ENCODE data around the gene CD69.

The CD69 gene

GRCh38 chr12:9781360-9781759 lies 20.7 kb upstream of the CD69 start:
- DNase-seq (ENCODE audit: low spot score), result no peak

DNA sequence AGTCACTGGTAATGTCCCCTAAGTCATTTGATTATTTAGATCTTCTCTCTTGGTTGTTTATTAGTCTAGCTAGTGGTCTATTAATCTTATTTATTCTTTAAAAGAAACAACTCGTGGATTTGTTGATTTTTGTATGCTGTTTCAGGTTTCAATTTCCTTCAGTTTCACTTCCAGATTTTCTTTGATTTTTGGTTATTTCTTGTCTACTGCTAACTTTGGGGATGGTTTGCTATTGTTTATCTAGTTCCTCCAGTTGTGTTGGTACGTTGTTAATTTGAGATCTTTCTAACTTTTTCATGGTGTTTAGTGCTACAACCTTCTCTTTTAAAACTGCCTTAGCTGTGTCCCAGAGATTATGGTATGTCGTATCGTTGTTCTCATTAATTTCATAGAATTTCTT lies 18.5 kb upstream of the CD69 start:
- no peak for DNase-seq (ENCODE audit: low spot score)

DNA sequence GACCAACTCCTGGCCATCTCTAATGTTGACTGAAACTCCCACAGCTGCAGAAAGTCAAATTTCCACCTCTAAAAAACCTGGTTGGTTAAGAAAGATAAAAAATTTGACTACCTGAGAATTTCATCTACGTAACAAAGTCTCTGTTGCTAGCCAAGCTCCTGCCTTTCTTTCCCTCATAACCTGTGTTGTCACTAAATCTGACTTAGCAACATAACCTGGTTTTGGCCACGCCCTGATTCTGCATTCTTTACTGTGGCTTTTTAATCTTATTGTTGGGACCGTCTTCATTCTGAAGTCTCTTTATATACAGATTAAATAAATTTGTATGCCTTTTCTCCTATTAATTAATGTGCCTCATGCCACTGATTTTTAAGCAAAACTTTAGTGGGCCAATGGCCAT lies 16.1 kb upstream of the CD69 start:
- no peak for DNase-seq (ENCODE audit: low spot score)

- no peak for DNase-seq (ENCODE audit: low spot score)
These were observed 12.6 kb upstream of the CD69 start for GRCh38 chr12:9773216-9773877.

DNA sequence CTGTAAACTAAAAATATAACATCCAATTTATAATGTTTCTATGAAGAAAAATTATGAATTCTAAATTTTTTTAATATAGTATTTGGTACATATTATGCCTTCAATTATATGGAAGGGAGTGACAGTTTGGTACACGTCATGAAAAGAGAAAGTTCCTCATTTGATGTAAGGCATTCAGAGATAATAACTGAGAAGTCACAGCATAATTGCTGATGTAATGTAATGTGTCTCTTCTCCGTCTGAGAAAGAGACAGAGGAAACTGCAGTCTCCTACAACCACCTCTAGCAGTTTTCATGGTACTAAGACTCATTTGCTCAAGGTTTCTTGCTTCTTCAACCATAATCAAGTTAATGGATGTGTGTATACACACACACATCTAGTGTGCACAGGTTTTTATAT lies 2.3 kb upstream of the CD69 start:
- no peak for DNase-seq (ENCODE audit: low spot score)

GRCh38 chr12:9762369-9762768 lies 1.7 kb upstream of the CD69 start:
- DNase-seq (ENCODE audit: low spot score), result no peak

GRCh38 chr12:9761419-9761781 lies 699 bp upstream of the CD69 start:
- no peak for DNase-seq (ENCODE audit: low spot score)

- no peak for DNase-seq (ENCODE audit: low spot score)
These were observed 581 bp downstream of the CD69 start for GRCh38 chr12:9760120-9760519.

DNA sequence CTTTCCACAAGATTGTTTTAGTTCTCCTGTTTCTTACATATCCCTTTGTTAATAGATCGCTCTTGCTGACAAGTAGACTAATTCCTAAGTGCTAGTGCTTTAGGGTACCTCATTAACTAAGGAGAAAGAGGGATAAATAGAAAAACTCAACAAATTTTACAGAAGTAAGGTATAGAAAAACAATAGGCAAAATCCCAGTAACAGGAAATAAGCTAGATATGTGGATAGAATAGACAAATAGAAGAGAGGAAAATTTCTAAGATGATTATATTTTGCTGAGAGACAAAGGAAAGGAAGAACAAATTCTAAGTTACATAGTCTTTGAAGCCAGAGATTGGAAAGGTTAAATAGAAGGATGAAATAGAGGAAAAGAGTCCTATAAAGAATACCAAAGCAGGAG lies 1.0 kb downstream of the CD69 start:
- no peak for DNase-seq (ENCODE audit: low spot score)

GRCh38 chr12:9758119-9758518 lies 2.6 kb downstream of the CD69 start:
- DNase-seq (ENCODE audit: low spot score), result no peak

DNA sequence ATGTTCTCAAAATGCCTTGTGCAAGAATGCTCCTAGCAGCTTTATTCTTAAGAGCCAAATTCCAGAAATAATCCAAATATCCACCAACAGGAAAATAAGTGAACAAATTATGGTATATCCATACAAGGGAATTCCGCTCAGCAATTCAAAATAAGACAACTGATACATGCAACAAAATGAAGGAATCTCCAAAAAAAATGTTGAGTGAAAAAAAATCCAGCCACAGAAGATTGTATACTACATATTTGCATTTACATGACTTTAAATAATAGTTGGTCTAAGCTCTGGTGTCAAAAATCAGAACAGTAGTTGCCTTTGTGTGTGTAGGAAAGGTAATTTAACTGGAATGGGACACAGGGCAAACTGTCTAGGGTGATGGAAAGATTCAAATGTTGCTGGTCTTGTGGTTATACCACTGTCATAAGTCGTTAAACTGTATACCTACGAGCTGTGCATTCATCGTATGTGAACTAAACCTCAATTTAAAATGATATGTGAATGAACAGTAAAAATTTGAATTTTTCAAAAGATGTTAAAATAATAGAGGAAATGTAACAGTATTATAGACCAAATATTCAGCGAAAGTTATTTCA lies 3.2 kb downstream of the CD69 start:
- DNase-seq (ENCODE audit: low spot score), result no peak

- DNase-seq (ENCODE audit: low spot score), result no peak
These were observed 4.0 kb downstream of the CD69 start for GRCh38 chr12:9756706-9757105.

DNA sequence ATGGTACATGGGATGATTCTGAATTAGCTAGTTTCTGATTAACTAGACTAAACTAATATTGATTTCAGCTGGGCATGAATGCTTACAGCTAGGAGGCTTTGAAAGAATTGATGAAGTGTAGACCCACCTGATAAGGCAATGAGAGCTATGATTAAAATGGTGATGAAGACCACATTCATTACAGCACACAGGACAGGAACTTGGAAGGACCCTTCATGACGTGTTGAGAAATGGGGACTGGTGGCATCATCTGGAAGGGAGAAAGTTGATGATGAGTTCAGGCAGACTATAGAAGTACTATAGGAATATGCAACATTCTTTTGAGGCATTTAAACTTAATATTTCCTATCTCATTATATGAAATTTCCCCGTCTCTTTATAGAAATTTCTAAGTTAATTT lies 4.5 kb downstream of the CD69 start:
- no peak for DNase-seq (ENCODE audit: low spot score)

DNA sequence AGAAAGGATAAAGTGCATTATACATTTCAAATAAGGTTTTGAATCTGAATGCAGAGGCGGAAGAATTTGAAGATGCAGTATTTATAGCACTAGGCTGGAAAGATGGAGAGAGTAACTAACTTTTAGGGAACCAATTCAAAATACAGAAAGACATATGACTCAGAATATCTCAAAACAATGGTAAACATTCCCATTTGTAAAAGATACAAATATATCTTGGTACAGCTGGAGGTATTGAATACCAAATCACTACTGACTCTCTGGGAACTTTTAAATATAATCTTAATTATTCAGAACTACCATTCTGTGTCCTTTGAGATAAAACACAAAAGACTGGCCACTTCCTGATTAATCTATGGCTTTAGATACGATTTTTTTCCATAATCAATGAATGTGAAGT lies 5.1 kb downstream of the CD69 start:
- no peak for DNase-seq (ENCODE audit: low spot score)

DNA sequence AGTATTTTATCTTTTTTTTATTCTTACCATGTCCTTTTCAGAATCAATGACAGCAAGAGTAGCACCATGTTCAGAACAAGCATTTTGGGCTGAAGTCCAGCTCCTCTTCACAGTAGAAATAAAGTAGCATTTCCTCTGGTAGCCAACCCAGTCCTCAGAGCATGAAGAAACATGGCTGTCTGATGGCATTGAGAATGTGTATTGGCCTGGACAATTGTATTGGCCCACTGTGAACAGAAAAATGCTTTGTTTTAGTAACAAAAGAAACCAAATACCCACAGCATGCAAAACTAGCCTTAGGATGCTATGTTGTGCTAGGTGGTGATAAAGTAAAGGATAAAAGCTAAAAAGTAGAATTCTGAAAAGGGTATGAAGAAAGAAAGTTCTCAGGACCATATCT lies 5.7 kb downstream of the CD69 start:
- no peak for DNase-seq (ENCODE audit: low spot score)

GRCh38 chr12:9754099-9754927 lies 6.4 kb downstream of the CD69 start:
- DNase-seq (ENCODE audit: low spot score), result no peak

DNA sequence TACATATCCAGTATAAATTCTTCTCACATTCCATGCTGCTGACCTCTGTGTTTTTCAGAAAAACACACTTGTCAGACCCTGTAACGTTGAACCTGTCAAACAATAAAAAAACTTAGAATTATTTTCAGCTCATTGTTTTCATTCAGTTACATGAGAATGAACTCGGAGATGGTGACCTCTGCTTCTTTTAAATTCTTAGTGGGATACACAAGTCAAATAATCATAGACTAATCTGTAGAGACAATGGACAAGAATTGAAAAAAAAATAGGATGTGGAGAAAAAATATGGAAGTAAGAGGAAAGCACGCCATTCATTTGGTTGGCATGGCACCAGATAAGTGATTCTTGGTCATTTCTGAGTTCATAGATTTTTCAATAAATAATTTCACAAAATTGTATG lies 7.2 kb downstream of the CD69 start:
- no peak for DNase-seq (ENCODE audit: low spot score)

DNA sequence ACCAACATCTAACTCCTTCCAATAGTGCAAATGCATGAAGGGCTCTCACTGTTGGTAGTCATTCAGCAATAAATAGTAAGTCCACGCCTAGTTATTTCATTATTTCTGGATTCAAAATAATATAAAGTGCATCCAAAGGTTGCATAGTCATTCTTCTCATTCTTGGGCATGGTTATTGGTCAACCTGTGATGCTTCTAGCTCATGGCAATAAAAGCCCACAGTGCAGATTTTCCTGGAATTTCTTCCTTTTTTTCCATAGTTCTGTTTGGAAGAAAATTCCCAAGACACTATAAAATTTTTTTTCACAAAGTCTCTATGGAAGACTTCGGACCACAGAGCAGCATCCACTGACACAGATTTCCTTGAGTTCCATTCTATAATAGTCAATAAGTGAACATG lies 7.6 kb downstream of the CD69 start:
- no peak for DNase-seq (ENCODE audit: low spot score)

GRCh38 chr12:9752145-9752933 lies 8.4 kb downstream of the CD69 start:
- DNase-seq (ENCODE audit: low spot score), result no peak

GRCh38 chr12:9751204-9752144 lies 9.2 kb downstream of the CD69 start:
- DNase-seq (ENCODE audit: low spot score), result no peak
